ENCODE data around the gene PCBP3.
A peak's percentile ranks its signal among the peaks of the same experiment; 100 is the strongest.
"Not testable (repeated sequence)": the region's sequence is repeated elsewhere in the genome, so short reads cannot be mapped to it uniquely, and the experiment has no call there.

The PCBP3 gene

DNA sequence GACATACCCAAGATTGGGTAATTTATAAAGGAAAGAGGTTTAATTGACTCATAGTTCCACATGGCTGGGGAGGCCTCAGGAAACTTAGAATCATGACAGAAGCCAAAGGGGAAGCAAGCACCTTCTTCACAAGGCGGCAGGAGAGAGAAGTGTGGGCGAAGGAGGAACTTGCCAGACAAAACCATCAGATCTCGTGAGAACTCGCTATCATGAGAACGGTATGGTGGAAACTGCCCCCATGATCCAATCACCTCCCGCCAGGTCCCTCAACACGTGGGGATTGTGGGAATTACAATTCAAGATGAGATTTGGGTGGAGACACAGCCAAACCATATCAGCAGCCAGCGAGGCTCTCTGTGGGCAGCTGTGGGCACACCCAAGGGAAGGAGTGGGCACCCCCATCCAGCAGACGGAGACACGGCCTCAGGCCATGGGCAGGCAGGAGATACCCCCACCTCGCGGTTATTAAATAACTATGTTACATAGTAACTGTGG lies 189.3 kb downstream of the PCBP3 start:
- DNase-seq = not testable (repeated sequence)

- no peak for DNase-seq
Measured at GRCh38 chr21:45833414-45833813, 189.9 kb downstream of the PCBP3 start.

DNA sequence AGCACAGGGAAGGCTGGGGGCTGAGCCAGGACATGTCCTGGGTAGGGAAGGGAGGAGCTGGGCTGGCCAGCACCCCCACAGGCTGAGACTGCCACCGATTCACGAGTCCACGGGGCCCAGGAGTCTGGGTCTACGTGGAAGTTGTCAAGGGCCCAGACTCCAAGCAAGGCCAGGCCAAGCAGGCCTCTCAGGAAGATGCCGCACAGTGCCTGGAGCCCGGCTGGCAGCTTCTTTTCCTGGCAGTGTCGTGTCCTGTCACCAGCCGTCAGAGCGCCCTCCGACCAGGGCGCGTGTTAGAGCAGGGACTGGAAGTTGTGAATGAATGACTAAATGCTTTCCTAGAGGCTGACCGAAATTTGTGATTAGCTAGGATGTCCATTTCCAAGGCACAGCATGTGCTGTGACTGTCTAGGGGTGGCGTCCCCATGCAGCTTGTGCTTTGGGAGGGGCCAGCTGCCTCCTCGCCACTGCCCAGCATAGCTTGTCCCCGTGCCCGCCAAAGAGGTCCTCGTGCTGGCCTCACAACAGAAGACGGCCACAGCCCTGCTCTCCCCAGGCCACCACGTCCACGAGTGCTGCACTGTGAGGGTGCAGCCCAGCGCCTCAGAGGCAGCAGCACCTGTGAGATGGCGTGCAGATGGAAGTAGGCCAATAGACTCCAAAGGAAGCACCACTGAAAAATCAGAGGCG lies 190.6 kb downstream of the PCBP3 start:
- DNase-seq = no peak

DNA sequence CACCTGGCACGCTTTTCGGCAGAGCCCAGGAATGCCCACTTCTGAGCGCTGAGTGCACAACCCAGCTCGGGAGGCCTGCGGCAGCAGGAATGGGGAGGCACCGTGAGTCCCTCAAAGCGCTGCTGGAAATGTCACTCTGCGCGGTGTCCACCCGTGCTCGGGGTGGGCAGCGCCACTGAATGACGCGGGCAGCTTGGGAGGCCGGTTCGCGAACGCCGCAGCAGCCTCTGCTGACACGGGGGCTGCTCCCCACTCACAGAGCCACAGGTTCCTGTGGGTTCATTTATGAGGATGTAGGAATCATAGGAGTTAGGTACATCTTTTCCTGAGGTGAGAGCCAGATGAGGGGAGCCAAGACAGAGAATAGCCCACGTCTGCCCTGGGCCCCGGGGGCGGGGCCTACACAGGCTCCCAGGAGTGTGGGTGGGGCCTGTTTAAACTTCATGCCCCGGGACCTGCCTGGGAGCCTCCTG lies 191.3 kb downstream of the PCBP3 start:
- DNase-seq = no peak

DNA sequence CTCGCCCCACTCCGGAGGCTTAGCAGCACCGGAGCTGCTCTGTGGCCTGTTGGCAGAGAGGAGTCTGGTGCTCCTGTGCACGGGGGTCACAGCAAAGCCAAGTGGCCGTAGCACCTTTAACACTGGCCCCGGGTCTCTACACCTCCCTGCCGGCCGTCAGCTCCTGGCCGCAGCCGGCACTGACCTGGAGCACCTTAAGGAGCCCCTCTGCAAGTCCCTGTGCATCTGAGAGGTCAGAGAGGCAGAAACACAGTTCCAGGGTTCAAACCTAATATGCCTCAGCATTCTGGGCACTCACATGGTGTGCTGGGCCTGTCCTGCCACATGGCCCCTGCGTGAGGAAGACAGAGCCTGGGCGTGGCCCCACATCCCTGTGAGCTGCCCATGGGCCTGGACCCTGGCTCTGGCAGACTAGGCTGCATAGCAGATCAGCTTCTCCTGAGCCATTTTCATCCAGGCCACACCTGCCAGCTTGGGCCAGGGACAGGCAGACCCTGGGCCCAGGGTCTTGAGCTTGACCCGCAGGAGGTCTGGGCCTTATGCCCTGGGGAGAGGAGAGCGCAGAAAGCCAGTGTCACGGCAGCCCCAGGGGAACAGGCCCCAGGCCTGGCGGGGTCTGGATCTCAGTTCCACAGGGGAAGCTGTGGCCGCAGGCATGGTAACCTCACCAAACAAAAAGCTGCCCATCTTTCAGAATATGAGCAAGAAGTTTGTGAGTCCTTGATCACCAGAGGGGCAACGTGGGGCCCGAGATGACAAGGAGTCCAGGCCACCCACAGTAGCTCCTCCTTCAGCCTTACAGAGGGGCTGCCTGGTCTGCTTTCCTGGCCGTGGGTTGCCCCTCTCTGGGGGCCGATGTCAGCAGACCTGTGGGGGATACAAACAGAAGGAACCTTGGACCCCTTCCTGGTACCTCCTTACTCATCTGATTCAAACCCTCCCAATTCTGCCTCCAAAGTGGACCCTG lies 192.1 kb downstream of the PCBP3 start:
- DNase-seq = no peak

GRCh38 chr21:45836268-45836655 lies 192.7 kb downstream of the PCBP3 start:
- DNase-seq = no peak

- no peak for DNase-seq
Measured at GRCh38 chr21:45836694-45837670, 193.5 kb downstream of the PCBP3 start.

GRCh38 chr21:45837936-45838335 lies 194.4 kb downstream of the PCBP3 start:
- no peak for DNase-seq

DNA sequence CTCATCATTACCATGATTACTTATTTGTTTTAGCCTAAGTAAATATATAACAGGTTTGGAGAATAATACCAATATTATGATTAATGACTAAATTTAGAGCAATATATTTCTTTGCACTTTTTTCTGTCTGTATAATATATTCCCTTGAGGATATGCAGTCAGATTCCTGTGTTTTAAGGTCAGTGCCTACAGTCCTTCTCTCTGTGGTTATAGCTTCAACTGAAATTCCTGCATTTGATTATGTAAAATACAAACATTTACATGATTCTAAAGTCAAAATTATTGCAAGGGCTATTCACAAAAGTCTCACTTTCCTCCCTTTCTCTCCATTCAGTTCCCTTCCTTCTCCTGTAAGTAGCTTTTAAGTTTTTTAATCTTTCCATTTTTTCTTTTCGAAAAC lies 195.1 kb downstream of the PCBP3 start:
- DNase-seq = no peak

DNA sequence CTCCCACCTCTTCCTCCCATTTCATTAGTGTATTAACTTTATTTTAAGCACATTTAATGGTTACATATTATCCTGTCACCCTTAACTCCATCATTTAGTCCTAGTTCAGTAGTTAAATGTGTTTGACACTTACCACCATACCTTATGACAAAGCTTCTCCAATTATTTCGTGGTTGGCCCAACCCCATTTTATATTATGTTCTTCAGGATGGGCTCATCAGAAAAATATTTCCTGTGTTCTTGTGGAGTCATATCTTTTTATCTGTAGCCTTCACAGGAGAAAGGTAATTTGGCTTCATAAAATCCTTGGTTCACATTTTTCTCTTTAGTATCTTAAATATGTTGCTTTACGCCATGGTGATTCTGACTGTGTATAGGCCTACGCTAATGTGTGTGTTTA lies 195.7 kb downstream of the PCBP3 start:
- peak; percentile 55 for DNase-seq

DNA sequence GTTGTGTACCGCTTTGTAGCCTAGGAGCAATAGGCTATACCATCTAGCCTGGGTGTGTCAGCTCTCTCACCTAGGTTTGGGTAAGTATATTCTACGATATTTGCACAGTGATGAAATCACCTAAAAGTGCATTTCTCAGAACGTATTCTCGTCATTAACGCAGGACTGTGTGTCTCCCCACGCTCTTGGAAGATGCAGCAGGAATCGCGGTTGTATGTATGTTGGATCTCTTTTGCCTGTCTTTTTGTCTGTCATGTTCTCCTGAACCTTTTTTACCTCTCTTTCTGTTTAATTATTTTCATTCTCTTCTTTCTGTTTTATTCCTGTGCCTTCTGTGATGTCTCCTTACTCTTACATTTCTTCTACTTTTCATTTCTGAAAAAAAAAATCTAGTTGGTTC lies 197.5 kb downstream of the PCBP3 start:
- DNase-seq = no peak

DNA sequence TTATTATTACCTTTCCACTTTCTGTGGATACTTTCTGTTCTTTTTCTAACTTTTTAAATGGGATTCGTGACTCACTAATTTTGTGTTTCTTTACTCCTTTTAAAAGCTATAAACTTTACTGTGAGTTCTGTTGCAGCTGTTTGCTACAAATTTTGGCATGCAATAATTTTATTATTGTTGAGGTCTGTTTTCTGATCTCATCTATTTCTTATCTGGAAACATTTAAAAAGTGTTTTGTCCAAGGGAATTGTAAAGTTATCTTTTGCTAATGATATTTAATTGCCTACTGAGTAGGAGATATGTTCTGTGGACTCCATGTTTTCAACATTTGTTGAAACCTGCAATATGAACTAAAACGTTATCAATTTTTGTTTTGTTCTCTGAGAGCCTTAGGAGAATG lies 199.9 kb downstream of the PCBP3 start:
- no peak for DNase-seq

GRCh38 chr21:45844181-45844580 lies 200.7 kb downstream of the PCBP3 start:
- DNase-seq = no peak

GRCh38 chr21:45845063-45845769 lies 201.7 kb downstream of the PCBP3 start:
- DNase-seq = no peak

- DNase-seq = no peak
Measured at GRCh38 chr21:45845770-45846090, 202.2 kb downstream of the PCBP3 start.

- DNase-seq = no peak
Measured at GRCh38 chr21:45846373-45847160, 203.0 kb downstream of the PCBP3 start.

GRCh38 chr21:45847870-45848269 lies 204.3 kb downstream of the PCBP3 start:
- no peak for DNase-seq

DNA sequence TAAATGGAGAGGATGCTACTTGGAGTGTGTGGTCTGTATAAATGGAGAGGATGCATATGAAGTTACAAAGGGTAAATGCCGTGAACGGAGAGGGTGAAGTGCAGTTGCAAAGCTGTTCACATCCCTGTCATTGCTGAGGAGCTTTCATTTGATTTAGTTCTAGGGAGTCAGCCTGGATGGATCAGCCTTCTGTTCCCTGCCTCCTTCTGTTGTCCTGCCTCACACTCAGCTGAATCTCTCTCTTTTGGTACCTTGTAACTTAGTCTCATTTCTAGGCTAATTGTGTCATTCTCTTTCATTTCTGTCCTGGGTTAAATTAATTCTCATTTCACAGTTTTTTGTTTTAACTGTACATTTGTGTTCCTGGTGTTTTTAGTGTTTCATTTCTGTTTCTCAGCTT lies 204.8 kb downstream of the PCBP3 start:
- no peak for DNase-seq

DNA sequence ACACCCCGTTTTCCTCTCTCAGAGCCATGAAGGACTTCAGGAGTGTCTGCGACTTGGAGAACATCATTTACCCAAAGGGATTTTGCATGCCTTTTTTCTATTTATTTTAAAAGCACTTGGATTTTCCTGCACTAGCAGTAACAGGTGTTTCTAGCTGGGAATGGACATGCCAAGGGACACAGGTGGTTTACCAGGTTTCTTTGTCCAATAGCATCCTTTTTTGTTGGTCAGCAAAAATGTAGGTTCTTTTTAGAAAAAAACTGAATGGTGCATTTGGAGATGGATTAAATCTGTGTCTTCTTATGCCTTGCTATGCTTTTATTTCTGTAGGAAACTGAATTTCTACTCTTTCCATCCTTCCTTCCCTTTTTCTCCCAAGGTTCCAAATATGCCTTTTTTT lies 205.3 kb downstream of the PCBP3 start:
- DNase-seq = no peak

DNA sequence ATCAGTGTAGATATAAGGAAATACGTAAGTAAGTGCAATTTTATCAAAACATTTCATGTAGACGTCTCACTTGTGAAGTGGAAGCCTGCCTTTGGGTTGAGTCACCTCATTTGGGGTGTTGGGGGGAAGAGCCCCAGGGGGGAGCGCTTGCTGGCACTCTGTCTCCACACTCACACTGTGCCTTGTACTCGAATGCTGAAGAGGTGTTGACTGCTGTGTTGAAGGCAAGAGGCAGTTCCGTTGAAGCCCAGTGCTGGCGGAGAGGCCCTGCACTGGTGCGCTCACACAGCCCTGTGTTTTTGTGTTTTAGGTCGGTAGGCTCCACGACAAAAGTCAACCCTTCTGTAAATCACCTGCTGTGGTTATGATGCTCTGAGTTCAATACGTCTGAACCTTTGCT lies 206.1 kb downstream of the PCBP3 start:
- no peak for DNase-seq

DNA sequence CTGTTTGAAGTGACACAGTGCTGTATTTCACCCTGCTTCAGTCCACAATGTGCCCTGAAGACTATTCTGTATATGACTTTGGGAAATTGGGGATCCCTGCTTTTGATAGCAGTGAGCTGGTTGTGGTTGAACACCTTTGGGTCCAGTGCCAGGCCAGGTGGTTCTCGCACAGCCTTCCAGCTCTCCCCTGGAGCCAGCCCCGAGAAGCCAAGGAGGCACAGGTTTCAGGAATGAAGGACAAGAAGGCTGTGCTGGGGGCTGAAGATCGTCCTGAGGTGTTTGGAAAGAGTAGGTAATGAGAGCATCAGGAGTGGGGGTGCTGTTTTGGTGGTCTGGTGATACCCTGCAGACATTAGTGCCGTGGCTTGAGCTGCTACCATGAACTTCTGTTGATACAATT lies 206.7 kb downstream of the PCBP3 start:
- no peak for DNase-seq

All from EL (cell line).